A549 (cell line): Measurements from ENCODE around the gene USP2.
"Not testable (repeated sequence)": the region's sequence is repeated elsewhere in the genome, so short reads cannot be mapped to it uniquely, and the experiment has no call there.

Experiments
- CEBPB ChIP-seq, 2 experiments: fragments of >200 bp in 1 of 2; sonication (Bioruptor Twin) in 1 of 2; formaldehyde crosslinking in 1 of 2; IDR thresholded peaks; 2 replicates each; pipeline ENCODE4 v1.6.1; 2012 to 2016
- EHMT2 ChIP-seq: fragments of 200-600 bp; sonication (generic); IDR thresholded peaks from 2 replicates; pipeline ENCODE4 v1.6.1; 2016; ENCODE audit warnings: antibody characterized with exemption, low read depth, mild to moderate bottlenecking, moderate library complexity
- EP300 ChIP-seq, 2 experiments: fragments of >200 bp; sonication (Bioruptor Twin); formaldehyde crosslinking; IDR thresholded peaks; 2 replicates in 1 of 2; 3 replicates in 1 of 2; pipeline ENCODE4 v1.6.1; 2016 to 2017
- HDAC2 ChIP-seq: fragments of 200-600 bp; sonication (generic); IDR thresholded peaks from 2 replicates; pipeline ENCODE4 v1.6.1; 2016
- MAFK ChIP-seq: fragments of 450-650 bp; IDR thresholded peaks from 2 replicates; pipeline ENCODE4 v1.6.1; 2014; ENCODE audit not compliant: partially characterized antibody
- NR3C1 ChIP-seq: fragments of >200 bp; sonication (Bioruptor Twin); formaldehyde crosslinking; IDR thresholded peaks from 3 replicates; pipeline ENCODE4 v1.6.1; 2017
- POLR2A ChIP-seq: IDR thresholded peaks from 2 replicates; pipeline ENCODE4 v1.6.1; 2012; ENCODE audit warnings: mild to moderate bottlenecking, low read length
- TF ChIP-seq, protein P1 (sequence below): fragments of >200 bp; sonication (Bioruptor Twin); formaldehyde crosslinking; IDR thresholded peaks from 3 replicates; pipeline ENCODE4 v1.5.1; 2016
- TF ChIP-seq, protein P2 (sequence below): IDR thresholded peaks from 2 replicates; pipeline ENCODE4 v1.6.1; 2012
- TF ChIP-seq, protein P3 (sequence below): fragments of 200-600 bp; sonication (generic); IDR thresholded peaks from 2 replicates; pipeline ENCODE4 v1.6.1; 2016; ENCODE audit warnings: antibody characterized with exemption, mild to moderate bottlenecking, moderate library complexity
- TF ChIP-seq, protein P4 (sequence below): fragments of 450-650 bp; IDR thresholded peaks from 2 replicates; pipeline ENCODE4 v1.6.1; 2014; ENCODE audit warnings: antibody characterized with exemption
- TF ChIP-seq, protein P5 (sequence below): fragments of >200 bp; sonication (Bioruptor Twin); formaldehyde crosslinking; IDR thresholded peaks from 3 replicates; pipeline ENCODE4 v1.6.1; 2016
- TF ChIP-seq, protein P6 (sequence below): IDR thresholded peaks from 2 replicates; pipeline ENCODE4 v1.6.1; 2012

DNA sequence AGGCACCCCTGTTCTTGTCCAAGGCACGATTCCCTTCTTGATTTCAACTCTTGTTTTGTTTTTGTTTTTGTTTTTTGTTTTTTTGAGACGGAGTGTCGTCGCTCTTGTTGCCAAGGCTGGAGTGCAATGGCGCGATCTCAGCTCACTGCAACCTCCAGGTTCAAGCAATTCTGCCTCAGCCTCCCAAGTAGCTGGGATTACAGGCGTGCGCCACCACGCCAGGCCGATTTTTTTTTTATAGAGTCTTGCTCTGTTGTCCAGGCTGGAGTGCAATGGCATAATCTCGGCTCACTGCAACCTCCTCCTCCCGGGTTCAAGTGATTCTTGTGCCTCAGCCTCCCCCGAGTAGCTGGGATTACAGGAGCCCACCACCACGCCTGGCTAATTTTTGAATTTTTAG is 1.0 kb upstream of the USP2 start:
- TF ChIP-seq, protein P1, sequence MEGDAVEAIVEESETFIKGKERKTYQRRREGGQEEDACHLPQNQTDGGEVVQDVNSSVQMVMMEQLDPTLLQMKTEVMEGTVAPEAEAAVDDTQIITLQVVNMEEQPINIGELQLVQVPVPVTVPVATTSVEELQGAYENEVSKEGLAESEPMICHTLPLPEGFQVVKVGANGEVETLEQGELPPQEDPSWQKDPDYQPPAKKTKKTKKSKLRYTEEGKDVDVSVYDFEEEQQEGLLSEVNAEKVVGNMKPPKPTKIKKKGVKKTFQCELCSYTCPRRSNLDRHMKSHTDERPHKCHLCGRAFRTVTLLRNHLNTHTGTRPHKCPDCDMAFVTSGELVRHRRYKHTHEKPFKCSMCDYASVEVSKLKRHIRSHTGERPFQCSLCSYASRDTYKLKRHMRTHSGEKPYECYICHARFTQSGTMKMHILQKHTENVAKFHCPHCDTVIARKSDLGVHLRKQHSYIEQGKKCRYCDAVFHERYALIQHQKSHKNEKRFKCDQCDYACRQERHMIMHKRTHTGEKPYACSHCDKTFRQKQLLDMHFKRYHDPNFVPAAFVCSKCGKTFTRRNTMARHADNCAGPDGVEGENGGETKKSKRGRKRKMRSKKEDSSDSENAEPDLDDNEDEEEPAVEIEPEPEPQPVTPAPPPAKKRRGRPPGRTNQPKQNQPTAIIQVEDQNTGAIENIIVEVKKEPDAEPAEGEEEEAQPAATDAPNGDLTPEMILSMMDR: not testable (repeated sequence)
- TF ChIP-seq, protein P2, sequence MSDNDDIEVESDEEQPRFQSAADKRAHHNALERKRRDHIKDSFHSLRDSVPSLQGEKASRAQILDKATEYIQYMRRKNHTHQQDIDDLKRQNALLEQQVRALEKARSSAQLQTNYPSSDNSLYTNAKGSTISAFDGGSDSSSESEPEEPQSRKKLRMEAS: not testable (repeated sequence)
- TF ChIP-seq, protein P3, sequence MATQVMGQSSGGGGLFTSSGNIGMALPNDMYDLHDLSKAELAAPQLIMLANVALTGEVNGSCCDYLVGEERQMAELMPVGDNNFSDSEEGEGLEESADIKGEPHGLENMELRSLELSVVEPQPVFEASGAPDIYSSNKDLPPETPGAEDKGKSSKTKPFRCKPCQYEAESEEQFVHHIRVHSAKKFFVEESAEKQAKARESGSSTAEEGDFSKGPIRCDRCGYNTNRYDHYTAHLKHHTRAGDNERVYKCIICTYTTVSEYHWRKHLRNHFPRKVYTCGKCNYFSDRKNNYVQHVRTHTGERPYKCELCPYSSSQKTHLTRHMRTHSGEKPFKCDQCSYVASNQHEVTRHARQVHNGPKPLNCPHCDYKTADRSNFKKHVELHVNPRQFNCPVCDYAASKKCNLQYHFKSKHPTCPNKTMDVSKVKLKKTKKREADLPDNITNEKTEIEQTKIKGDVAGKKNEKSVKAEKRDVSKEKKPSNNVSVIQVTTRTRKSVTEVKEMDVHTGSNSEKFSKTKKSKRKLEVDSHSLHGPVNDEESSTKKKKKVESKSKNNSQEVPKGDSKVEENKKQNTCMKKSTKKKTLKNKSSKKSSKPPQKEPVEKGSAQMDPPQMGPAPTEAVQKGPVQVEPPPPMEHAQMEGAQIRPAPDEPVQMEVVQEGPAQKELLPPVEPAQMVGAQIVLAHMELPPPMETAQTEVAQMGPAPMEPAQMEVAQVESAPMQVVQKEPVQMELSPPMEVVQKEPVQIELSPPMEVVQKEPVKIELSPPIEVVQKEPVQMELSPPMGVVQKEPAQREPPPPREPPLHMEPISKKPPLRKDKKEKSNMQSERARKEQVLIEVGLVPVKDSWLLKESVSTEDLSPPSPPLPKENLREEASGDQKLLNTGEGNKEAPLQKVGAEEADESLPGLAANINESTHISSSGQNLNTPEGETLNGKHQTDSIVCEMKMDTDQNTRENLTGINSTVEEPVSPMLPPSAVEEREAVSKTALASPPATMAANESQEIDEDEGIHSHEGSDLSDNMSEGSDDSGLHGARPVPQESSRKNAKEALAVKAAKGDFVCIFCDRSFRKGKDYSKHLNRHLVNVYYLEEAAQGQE: not testable (repeated sequence)
- not testable (repeated sequence) for TF ChIP-seq EP300 (IDR thresholded peaks at IDR 0.05); POLR2A; EHMT2; CEBPB (IDR thresholded peaks at IDR 0.05); MAFK; NR3C1; HDAC2
- TF ChIP-seq, protein P4, sequence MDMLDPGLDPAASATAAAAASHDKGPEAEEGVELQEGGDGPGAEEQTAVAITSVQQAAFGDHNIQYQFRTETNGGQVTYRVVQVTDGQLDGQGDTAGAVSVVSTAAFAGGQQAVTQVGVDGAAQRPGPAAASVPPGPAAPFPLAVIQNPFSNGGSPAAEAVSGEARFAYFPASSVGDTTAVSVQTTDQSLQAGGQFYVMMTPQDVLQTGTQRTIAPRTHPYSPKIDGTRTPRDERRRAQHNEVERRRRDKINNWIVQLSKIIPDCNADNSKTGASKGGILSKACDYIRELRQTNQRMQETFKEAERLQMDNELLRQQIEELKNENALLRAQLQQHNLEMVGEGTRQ: not testable (repeated sequence)
- TF ChIP-seq, protein P5, sequence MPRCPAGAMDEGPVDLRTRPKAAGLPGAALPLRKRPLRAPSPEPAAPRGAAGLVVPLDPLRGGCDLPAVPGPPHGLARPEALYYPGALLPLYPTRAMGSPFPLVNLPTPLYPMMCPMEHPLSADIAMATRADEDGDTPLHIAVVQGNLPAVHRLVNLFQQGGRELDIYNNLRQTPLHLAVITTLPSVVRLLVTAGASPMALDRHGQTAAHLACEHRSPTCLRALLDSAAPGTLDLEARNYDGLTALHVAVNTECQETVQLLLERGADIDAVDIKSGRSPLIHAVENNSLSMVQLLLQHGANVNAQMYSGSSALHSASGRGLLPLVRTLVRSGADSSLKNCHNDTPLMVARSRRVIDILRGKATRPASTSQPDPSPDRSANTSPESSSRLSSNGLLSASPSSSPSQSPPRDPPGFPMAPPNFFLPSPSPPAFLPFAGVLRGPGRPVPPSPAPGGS: not testable (repeated sequence)
- TF ChIP-seq, protein P6, sequence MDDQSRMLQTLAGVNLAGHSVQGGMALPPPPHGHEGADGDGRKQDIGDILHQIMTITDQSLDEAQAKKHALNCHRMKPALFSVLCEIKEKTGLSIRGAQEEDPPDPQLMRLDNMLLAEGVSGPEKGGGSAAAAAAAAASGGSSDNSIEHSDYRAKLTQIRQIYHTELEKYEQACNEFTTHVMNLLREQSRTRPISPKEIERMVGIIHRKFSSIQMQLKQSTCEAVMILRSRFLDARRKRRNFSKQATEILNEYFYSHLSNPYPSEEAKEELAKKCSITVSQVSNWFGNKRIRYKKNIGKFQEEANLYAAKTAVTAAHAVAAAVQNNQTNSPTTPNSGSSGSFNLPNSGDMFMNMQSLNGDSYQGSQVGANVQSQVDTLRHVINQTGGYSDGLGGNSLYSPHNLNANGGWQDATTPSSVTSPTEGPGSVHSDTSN: not testable (repeated sequence)
